Measurements from ENCODE around the gene BRINP3. TPM values are rescaled to one million over a fixed set of nuclear protein-coding genes. Genes with fewer than 3 reads are reported as not detected.

Gene BRINP3
- total and polyA plus RNA-seq, 9 of the 15 experiments (the other 6 are each of a cell fraction or from before 2014, with no cell fraction given) = 0.09 to 0.75 (median 0.19) TPM; not detected in 1

GRCh38 chr1:190177555-190177954 is 300.1 kb downstream of the BRINP3 start:
- no peak overlapping the region for H2AFZ ChIP-seq (ENCODE audit: low read depth, low read length)
- ATAC-seq (no peak), DNase-seq (ENCODE audit: extremely low read depth in 1 of 4, low spot score in 3 of 4) (no peak), FAIRE-seq (no peak)
- H3K36me3 ChIP-seq (ENCODE audit: control insufficient read depth, insufficient read depth, low read length) = no peaks in the 10 kb centered on the region
- CTCF ChIA-PET (ENCODE audit: low intra/inter-chr PET ratio) = no interaction called here
- H3K4me3 ChIP-seq = no peak overlapping the region
- no peaks in the 10 kb centered on the region for H3K9me1 ChIP-seq (ENCODE audit: control insufficient read depth, insufficient read depth, low read length)
- POLR2A ChIA-PET = no interaction called here
- no peak overlapping the region for H3K9ac ChIP-seq (ENCODE audit: insufficient read depth in 1 of 2, low read depth in 2 of 2, low read length in 2 of 2)
- H3K4me2 ChIP-seq (ENCODE audit: insufficient read depth, low read length) = no peak overlapping the region
- no peaks in the 10 kb centered on the region for H4K20me1 ChIP-seq (replicated peaks; ENCODE audit: control insufficient read depth, insufficient read depth, low read length)
- H3K9me3 ChIP-seq (replicated peaks; ENCODE audit: control insufficient read depth, insufficient read depth, low read depth, low read length) = no peaks in the 10 kb centered on the region; the same call in 1 of the 2 replicates
- no TSS peak for BruUV-seq (replicated peaks)
- H3K4me1 ChIP-seq (replicated peaks in 1 of 2; ENCODE audit: control insufficient read depth in 2 of 2, insufficient read depth in 2 of 2, low read length in 2 of 2) = no peaks in the 10 kb centered on the region
- H3K27ac ChIP-seq (ENCODE audit: extremely low read depth, low read depth, low read length) = no peak overlapping the region
- WGBS (ENCODE audit: insufficient coverage, low coverage, missing lambda C conversion rate) = 0% methylated on average over 2 of the region's 2 CpGs
- no peaks in the 10 kb centered on the region for H3K27me3 ChIP-seq (ENCODE audit: control insufficient read depth in 2 of 2, insufficient read depth in 2 of 2, low read length in 2 of 2)
- in situ Hi-C loops (cut with MboI) (no loop called here), intact Hi-C loops (cut with micrococcal nuclease) (no loop called here)
- TF ChIP-seq ZNF23 (CRISPR knock-in tag; IDR thresholded peaks at IDR 0.05) (no peak), BRD4 (IDR thresholded peaks at IDR 0.05) (no peak), CEBPG (CRISPR knock-in tag; IDR thresholded peaks at IDR 0.05) (no peak), CEBPG (tag; conservative IDR thresholded peaks at IDR 0.05 in 1 of 2, IDR thresholded peaks at IDR 0.05 in 1 of 2) (peak; percentile 14 to 61; a peak in 2 of 4 replicates), CEBPB (tag; IDR thresholded peaks at IDR 0.05) (0 out of 2 replicates have a peak, but pooled peaks have one; percentile 19), MTF1 (CRISPR knock-in tag; IDR thresholded peaks at IDR 0.05; ENCODE audit: borderline replicate concordance) (no peak), ELK3 (CRISPR knock-in tag; IDR thresholded peaks at IDR 0.05) (no peak), MBD1 (CRISPR knock-in tag; IDR thresholded peaks at IDR 0.05) (no peak), BHLHE40 (IDR thresholded peaks at IDR 0.05; ENCODE audit: low read length) (no peak), GABPA (tag; conservative IDR thresholded peaks at IDR 0.05; ENCODE audit: low read depth) (no peak)
- no peaks in the 10 kb centered on the region for H3K79me2 ChIP-seq (ENCODE audit: control insufficient read depth, insufficient read depth, low read length)
